ENCODE data around the gene UNC5B.

Gene UNC5B

GRCh38 chr10:71317739-71318138 is 105.4 kb downstream of the UNC5B start:
- TF ChIP-seq CTCF (IDR thresholded peaks at IDR 0.05; ENCODE audit: insufficient read depth, low read depth, low read length, missing control alignments): no peak
- H3K4me3 ChIP-seq (ENCODE audit: low read length): no peak overlapping the region

DNA sequence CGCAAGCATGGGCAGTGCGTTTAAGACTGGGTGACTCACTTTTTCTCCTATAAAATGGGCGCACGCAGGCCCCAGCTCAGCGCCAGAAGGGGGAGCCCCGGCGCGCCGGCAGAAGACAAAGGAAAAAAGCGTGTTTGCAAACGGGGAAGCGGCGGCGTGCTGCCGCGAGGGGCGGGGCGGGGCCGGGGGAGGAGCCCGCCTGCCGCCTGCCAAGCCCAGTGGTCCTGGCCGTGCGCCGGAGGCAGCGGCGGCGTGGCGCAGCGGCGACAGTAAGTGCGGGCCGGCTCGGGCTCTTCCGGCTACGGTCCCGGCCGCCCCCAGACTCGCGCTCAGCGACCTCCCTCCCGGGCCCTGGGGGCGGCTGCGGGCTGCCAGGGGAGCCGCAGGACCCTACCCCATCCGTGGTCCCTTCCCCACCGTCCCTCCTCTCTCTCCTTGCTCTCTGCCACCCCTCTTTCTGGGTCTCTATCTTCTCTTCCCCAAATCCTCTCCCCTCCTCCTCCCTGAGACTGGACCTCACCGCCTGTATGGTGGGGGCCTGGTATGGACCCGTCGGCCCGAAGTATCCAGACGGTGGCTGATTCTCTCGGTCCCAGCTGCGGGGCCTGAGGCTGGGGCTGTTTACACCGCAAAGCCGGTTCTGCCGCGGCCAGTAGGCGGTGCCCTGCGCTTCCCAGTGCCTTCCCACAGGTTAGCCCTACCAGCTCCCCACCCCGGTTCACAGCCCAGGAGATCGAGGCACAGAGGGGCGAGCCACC is 106.9 kb downstream of the UNC5B start, which contains the start of gene SLC29A3:
Gene SLC29A3, plus strand, starts transcription at position 218 of the 758 bp plus-strand sequence. Its CDS starts 51 bp downstream, at position 269.
- peak; percentile 86 for DNase-seq (ENCODE audit: low read depth)
- TF ChIP-seq CTCF (IDR thresholded peaks at IDR 0.05; ENCODE audit: insufficient read depth, low read depth, low read length, missing control alignments): peak; percentile 79
- H3K4me3 ChIP-seq (ENCODE audit: low read length): peak within 1 kb of the TSS; percentile 58

More at GRCh38 chr10:71317739-71318138, 105.4 kb downstream of the UNC5B start:
- DNase-seq (ENCODE audit: low read depth): no peak

GRCh38 chr10:71319800-71320392 is 107.5 kb downstream of the UNC5B start:
- H3K4me3 ChIP-seq (ENCODE audit: low read length): peak overlapping the region; percentile 58
- no peak for DNase-seq (ENCODE audit: low read depth)
- no peak for TF ChIP-seq CTCF (IDR thresholded peaks at IDR 0.05; ENCODE audit: insufficient read depth, low read depth, low read length, missing control alignments)

DNA sequence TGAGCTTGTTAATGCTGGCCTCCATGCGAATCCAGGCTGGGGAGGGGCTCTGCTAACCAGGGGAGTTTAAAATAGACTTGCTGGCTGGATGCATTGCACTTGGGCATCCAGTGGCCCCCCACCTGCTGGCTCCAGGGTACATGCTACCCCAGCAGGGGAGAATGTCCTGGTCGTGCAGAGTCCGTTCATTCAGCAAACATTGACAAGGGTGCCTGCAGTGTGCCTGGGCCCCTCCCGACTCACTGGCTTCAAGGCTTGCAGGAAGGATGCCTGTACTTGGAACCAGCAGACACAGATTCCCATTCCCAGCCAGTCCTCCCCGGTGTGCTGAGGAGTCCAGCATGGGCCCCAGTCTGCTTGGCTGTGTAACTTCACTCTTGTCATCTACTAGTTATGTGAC is 108.2 kb downstream of the UNC5B start:
- H3K4me3 ChIP-seq (ENCODE audit: low read length): no peak overlapping the region
- DNase-seq (ENCODE audit: low read depth): no peak

DNA sequence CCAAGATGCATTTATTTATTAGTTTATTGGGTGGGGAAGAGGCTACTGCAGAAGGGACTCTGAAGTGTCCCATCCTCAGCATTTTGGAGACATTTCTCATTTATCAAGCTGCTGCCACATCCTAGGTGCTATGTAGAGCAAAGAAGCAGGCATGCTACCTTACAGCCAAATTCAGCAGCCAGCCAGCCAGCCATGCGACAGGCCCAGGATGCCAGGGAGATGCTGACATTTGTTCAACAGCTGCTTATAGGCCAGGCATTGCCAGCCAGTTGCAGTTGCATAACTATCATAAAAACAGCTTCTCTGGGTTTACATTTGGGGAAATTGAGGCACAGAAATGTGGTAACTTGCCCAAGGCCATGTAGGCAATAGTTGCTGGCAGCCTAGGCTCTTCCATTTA is 109.0 kb downstream of the UNC5B start:
- H3K4me3 ChIP-seq (ENCODE audit: low read length): no peak overlapping the region
- DNase-seq (ENCODE audit: low read depth): no peak
- TF ChIP-seq CTCF (IDR thresholded peaks at IDR 0.05; ENCODE audit: insufficient read depth, low read depth, low read length, missing control alignments): no peak

More for the DNA sequence above, 108.2 kb downstream of the UNC5B start:
- no peak for TF ChIP-seq CTCF (IDR thresholded peaks at IDR 0.05; ENCODE audit: insufficient read depth, low read depth, low read length, missing control alignments)

DNA sequence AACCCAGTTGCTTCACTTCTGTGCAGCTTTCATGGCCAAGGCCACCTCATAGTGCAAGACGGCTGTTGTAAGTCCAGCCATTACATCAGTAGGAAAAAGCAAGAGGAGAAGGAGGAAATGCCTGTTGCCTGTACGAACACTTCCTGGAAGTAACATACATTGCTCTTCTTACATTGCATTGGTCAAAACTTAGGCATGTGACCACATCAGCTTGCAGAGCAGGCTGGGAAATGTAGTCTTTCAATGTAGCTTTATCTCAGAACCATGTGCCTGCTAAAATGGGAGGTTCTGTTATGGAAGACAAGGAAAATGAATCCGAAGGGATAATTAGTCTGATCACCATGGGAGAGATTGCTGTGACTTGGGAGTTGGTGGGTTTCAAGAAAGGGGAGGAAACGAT is 111.0 kb downstream of the UNC5B start:
- DNase-seq (ENCODE audit: low read depth): peak; percentile 43
- no peak for TF ChIP-seq CTCF (IDR thresholded peaks at IDR 0.05; ENCODE audit: insufficient read depth, low read depth, low read length, missing control alignments)
- no peak overlapping the region for H3K4me3 ChIP-seq (ENCODE audit: low read length)
